Fibroblast of lung (primary cell): ENCODE data around the gene SLC17A9. TPM values are rescaled to one million over a fixed set of nuclear protein-coding genes. Genes with fewer than 3 reads are reported as not detected.

Source experiments
- DNase-seq, 2 donors: peaks; one replicate each; pipeline versions ENCODE4 v3.0.0 to v3.0.0-alpha.2; 2010; ENCODE audit warnings: low read depth in 2 of 2
- H2AFZ ChIP-seq: 2 replicates; pipeline ENCODE4 v1.5.1; 2012; ENCODE audit warnings: low read length, control low read depth, inconsistent platforms
- H3K27ac ChIP-seq: 2 replicates; pipeline ENCODE4 v1.5.1; 2011; ENCODE audit warnings: low read length, control low read depth; ENCODE audit not compliant: insufficient read depth
- H3K27me3 ChIP-seq: 2 replicates; pipeline ENCODE4 v1.5.1; 2011; ENCODE audit warnings: mild to moderate bottlenecking, low read length; ENCODE audit not compliant: control insufficient read depth, insufficient read depth
- H3K36me3 ChIP-seq: 2 replicates; pipeline ENCODE4 v1.5.1; 2011; ENCODE audit warnings: low read length; ENCODE audit not compliant: control insufficient read depth, insufficient read depth
- H3K4me1 ChIP-seq: 2 replicates; pipeline ENCODE4 v1.5.1; 2011; ENCODE audit warnings: low read length; ENCODE audit not compliant: control insufficient read depth, insufficient read depth; ENCODE audit errors: extremely low read depth
- H3K4me2 ChIP-seq: 2 replicates; pipeline ENCODE4 v1.5.1; 2011; ENCODE audit warnings: low read length, control low read depth; ENCODE audit not compliant: insufficient read depth; ENCODE audit errors: extremely low read depth
- H3K4me3 ChIP-seq, 4 experiments: fragments of 200-600 bp in 1 of 4; sonication (generic) in 1 of 4; replicated peaks in 1 of 4; 2 replicates each; pipeline ENCODE4 v1.5.1; 2011 to 2016; ENCODE audit warnings: low read length in 4 of 4, low read depth in 3 of 4, mild to moderate bottlenecking in 3 of 4, control low read depth in 2 of 4, inconsistent platforms in 1 of 4, mixed read lengths in 1 of 4; ENCODE audit not compliant: insufficient read depth in 1 of 4; ENCODE audit errors: control extremely low read depth in 1 of 4
- H3K79me2 ChIP-seq: 2 replicates; pipeline ENCODE4 v1.5.1; 2012; ENCODE audit warnings: mild to moderate bottlenecking, low read length, inconsistent platforms; ENCODE audit not compliant: control insufficient read depth, insufficient read depth
- H3K9ac ChIP-seq: 2 replicates; pipeline ENCODE4 v1.5.1; 2011; ENCODE audit warnings: mild to moderate bottlenecking, low read length, control low read depth; ENCODE audit not compliant: insufficient read depth
- H3K9me3 ChIP-seq: 2 replicates; pipeline ENCODE4 v1.5.1; 2012; ENCODE audit warnings: low read depth, low read length; ENCODE audit not compliant: control insufficient read depth, insufficient read depth
- H4K20me1 ChIP-seq: 2 replicates; pipeline ENCODE4 v1.5.1; 2011; ENCODE audit warnings: low read length; ENCODE audit not compliant: control insufficient read depth, insufficient read depth; ENCODE audit errors: extremely low read depth
- EZH2 ChIP-seq: IDR thresholded peaks from 2 replicates; pipeline ENCODE4 v1.5.1; 2012; ENCODE audit warnings: low read length, control low read depth, mild to moderate bottlenecking; ENCODE audit errors: missing control alignments
- polyA plus RNA-seq, 2 donors: library from polyadenylated mRNA; depleted of rRNA in 1 of 2; stranded (reverse) in 1 of 2; unstranded in 1 of 2; fragments of >200 nt; gene quantifications; 2 replicates each; pipeline ENCODE4 v1.2.1, GENCODE V29; 2011 to 2012; ENCODE audit warnings: missing spikeins in 1 of 2
- total RNA-seq: library from RNA; depleted of rRNA; stranded (reverse); fragments of >200 nt; gene quantifications from 2 replicates; pipeline ENCODE4 v1.2.1, GENCODE V29; 2014
- TF ChIP-seq, protein P1 (sequence below), 2 donors: IDR thresholded peaks in 1 of 2; conservative IDR thresholded peaks in 1 of 2; 1 replicate in 1 of 2; 2 replicates in 1 of 2; pipeline ENCODE4 v1.5.1; 2011 to 2012; ENCODE audit warnings: low read length in 2 of 2, control low read depth in 1 of 2, inconsistent platforms in 1 of 2, low read depth in 1 of 2, mild to moderate bottlenecking in 1 of 2

Gene SLC17A9
- total and polyA plus RNA-seq, 2 donors (not counting 1 experiment from before 2014, with no cell fraction given), result 6.4 to 6.8 TPM

DNA sequence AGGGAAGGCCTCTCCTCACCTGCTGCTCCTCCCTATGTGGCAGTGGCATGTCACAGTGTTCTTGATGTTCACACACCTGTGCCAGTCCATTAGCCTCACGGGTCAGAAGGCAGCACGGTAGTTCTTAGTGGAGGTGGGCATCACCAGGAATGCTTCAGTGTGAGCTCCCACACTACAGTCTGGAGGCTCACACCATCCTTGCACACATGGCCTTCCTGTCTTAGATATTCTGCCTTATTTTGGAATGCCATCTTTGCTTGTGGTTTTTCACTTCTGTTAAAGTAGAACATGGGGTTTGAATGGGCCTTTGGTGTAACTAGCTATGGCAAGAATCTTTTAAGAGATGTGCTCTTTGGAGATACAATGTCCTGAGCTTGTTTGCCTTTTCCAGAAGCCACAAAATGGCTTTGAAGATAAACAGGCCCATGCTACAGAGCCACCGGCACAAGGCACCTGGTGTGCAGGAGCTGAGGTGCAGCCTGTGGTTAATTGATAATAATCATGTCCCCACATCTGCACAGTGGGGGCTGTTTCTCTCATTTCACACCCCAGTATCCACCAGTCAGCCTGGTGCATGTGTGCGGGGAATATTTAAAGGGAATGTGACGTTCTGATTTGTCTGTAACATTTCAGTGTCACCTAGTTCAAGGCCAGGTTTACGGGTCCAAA, 3.2 kb upstream of the SLC17A9 start:
- no peak overlapping the region for H3K4me2 ChIP-seq
- H4K20me1 ChIP-seq, result no peaks in the 10 kb centered on the region
- H3K36me3 ChIP-seq, result peaks cover 14% of the 10 kb centered on the region
- H3K79me2 ChIP-seq, result no peaks in the 10 kb centered on the region
- no peak overlapping the region for H3K4me3 ChIP-seq
- H3K9ac ChIP-seq, result no peak overlapping the region
- H3K27ac ChIP-seq, result no peak overlapping the region
- no peaks in the 10 kb centered on the region for H3K9me3 ChIP-seq
- H2AFZ ChIP-seq, result no peak overlapping the region
- no peak for TF ChIP-seq EZH2
- TF ChIP-seq, protein P1, sequence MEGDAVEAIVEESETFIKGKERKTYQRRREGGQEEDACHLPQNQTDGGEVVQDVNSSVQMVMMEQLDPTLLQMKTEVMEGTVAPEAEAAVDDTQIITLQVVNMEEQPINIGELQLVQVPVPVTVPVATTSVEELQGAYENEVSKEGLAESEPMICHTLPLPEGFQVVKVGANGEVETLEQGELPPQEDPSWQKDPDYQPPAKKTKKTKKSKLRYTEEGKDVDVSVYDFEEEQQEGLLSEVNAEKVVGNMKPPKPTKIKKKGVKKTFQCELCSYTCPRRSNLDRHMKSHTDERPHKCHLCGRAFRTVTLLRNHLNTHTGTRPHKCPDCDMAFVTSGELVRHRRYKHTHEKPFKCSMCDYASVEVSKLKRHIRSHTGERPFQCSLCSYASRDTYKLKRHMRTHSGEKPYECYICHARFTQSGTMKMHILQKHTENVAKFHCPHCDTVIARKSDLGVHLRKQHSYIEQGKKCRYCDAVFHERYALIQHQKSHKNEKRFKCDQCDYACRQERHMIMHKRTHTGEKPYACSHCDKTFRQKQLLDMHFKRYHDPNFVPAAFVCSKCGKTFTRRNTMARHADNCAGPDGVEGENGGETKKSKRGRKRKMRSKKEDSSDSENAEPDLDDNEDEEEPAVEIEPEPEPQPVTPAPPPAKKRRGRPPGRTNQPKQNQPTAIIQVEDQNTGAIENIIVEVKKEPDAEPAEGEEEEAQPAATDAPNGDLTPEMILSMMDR (conservative IDR thresholded peaks at IDR 0.05 in 1 of 2, IDR thresholded peaks at IDR 0.05 in 1 of 2; ENCODE audit: low read depth in 1 of 2, low read length in 2 of 2), result no peak
- DNase-seq, result no peak
- no peaks in the 10 kb centered on the region for H3K27me3 ChIP-seq
- H3K4me1 ChIP-seq, result peaks cover 7% of the 10 kb centered on the region

DNA sequence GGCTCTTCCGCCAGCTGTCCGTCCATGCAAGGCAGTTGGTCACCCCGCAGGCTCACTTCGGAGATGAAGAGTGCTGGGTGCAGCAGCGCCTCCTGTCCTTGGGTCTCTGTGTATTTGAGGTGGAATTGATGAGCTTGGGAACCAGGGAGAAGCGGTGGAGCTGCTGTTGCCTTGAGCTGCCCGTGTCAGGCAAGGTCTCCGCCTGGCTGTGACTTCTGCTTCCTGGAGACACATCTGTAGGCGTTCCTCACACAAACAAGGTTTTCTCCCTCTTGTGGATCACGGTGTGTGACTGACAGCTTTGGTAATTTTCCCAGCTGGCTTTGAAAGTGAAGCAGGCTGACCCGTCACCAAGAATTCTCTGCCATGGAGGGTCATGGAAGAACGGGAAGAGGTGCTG, 2.5 kb upstream of the SLC17A9 start:
- Histone ChIP-seq H4K20me1 (no peaks in the 10 kb centered on the region), H3K4me1 (peaks cover 7% of the 10 kb centered on the region), H3K4me2 (no peak overlapping the region), H3K9me3 (no peaks in the 10 kb centered on the region), H3K79me2 (no peaks in the 10 kb centered on the region), H3K4me3 (no peak overlapping the region), H3K27me3 (no peaks in the 10 kb centered on the region), H3K27ac (no peak overlapping the region), H3K9ac (no peak overlapping the region), H3K36me3 (peaks cover 12% of the 10 kb centered on the region), H2AFZ (no peak overlapping the region)
- DNase-seq, result no peak
- TF ChIP-seq, protein P1 (conservative IDR thresholded peaks at IDR 0.05 in 1 of 2, IDR thresholded peaks at IDR 0.05 in 1 of 2; ENCODE audit: low read depth in 1 of 2, low read length in 2 of 2), result no peak
- TF ChIP-seq EZH2, result no peak

DNA sequence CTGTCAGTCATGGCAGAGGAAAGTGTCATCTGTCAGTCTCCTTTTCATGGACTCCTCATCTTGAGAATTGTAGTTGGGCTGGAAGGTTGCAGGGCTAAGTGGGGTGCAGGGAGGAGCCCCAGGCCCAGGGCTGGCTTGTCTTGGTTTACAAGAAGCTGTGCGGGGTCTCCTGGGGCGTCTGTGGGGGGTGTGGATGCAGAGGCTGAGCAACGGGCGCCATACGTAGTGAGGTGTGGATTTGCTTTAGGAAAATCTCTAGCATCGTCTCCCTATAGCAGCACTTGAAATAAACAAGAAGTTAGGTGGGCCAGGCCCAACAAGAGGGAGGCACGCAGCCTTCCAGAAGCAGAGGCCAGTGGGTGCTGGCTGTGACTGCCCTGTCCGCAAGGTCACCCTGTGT, 1.8 kb upstream of the SLC17A9 start:
- H3K9me3 ChIP-seq, result no peaks in the 10 kb centered on the region
- no peaks in the 10 kb centered on the region for H3K27me3 ChIP-seq
- H3K4me1 ChIP-seq, result peaks cover 7% of the 10 kb centered on the region
- no peak overlapping the region for H3K9ac ChIP-seq
- no peaks in the 10 kb centered on the region for H3K79me2 ChIP-seq
- no peak overlapping the region for H3K4me3 ChIP-seq
- H2AFZ ChIP-seq, result no peak overlapping the region
- no peaks in the 10 kb centered on the region for H4K20me1 ChIP-seq
- H3K4me2 ChIP-seq, result no peak overlapping the region
- H3K36me3 ChIP-seq, result peaks cover 10% of the 10 kb centered on the region
- TF ChIP-seq EZH2, result no peak
- TF ChIP-seq, protein P1 (conservative IDR thresholded peaks at IDR 0.05 in 1 of 2, IDR thresholded peaks at IDR 0.05 in 1 of 2; ENCODE audit: low read depth in 1 of 2, low read length in 2 of 2), result no peak
- DNase-seq, result no peak
- no peak overlapping the region for H3K27ac ChIP-seq
